DOHH2 (cell line): ENCODE results near the gene ANKHD1.

Experiments used
- H3F3A ChIP-seq: fragments of 200-600 bp; sonication (generic), shearing (Covaris generic); 2 replicates; pipeline ENCODE4 v1.6.0; 2016; ENCODE audit warnings: antibody characterized with exemption, mild to moderate bottlenecking; ENCODE audit not compliant: control insufficient read depth, insufficient read depth
- H3K27ac ChIP-seq: fragments of 200-600 bp; sonication (generic); 2 replicates; pipeline ENCODE4 v1.5.1; 2014; ENCODE audit warnings: low read depth, mild to moderate bottlenecking, low read length, moderate library complexity
- H3K27me3 ChIP-seq: fragments of 200-600 bp; sonication (generic); 2 replicates; pipeline ENCODE4 v1.6.1; 2014; ENCODE audit warnings: mild to moderate bottlenecking, low read length, mixed read lengths; ENCODE audit not compliant: control insufficient read depth
- H3K36me3 ChIP-seq: fragments of 200-600 bp; sonication (generic); 2 replicates; pipeline ENCODE4 v1.6.1; 2014; ENCODE audit warnings: mild to moderate bottlenecking, low read length, moderate library complexity, mixed read lengths; ENCODE audit not compliant: control insufficient read depth
- H3K4me1 ChIP-seq: fragments of 200-600 bp; sonication (generic); 2 replicates; pipeline ENCODE4 v1.6.1; 2014; ENCODE audit warnings: mild to moderate bottlenecking, low read length, mixed read lengths; ENCODE audit not compliant: control insufficient read depth
- H3K4me2 ChIP-seq: fragments of 200-600 bp; sonication (generic); 2 replicates; pipeline ENCODE4 v1.6.0; 2014; ENCODE audit warnings: mild to moderate bottlenecking, low read length, moderate library complexity
- H3K4me3 ChIP-seq: fragments of 200-600 bp; sonication (generic); 2 replicates; pipeline ENCODE4 v1.5.1; 2014; ENCODE audit warnings: mild to moderate bottlenecking, low read length, mixed read lengths
- H3K79me2 ChIP-seq: fragments of 200-600 bp; sonication (generic); 2 replicates; pipeline ENCODE4 v1.6.1; 2014; ENCODE audit warnings: mild to moderate bottlenecking, low read length, mixed read lengths; ENCODE audit not compliant: control insufficient read depth
- H3K9me2 ChIP-seq: fragments of 200-600 bp; sonication (generic); replicated peaks from 2 replicates; pipeline ENCODE4 v1.6.1; 2014; ENCODE audit warnings: mild to moderate bottlenecking, low read length, mixed read lengths; ENCODE audit not compliant: control insufficient read depth
- H3K9me3 ChIP-seq: fragments of 200-600 bp; sonication (generic); 2 replicates; pipeline ENCODE4 v1.6.1; 2014; ENCODE audit warnings: antibody characterized with exemption, low read length, mixed read lengths; ENCODE audit not compliant: control insufficient read depth, insufficient read depth
- H4K20me1 ChIP-seq: fragments of 200-600 bp; sonication (generic); 2 replicates; pipeline ENCODE4 v1.6.0; 2014; ENCODE audit warnings: low read depth, mild to moderate bottlenecking, antibody characterized with exemption, low read length, moderate library complexity; ENCODE audit not compliant: control insufficient read depth, insufficient read depth
- EZH2phosphoT487 ChIP-seq: fragments of 200-600 bp; sonication (generic); IDR thresholded peaks from 2 replicates; pipeline ENCODE4 v1.6.1; 2017; ENCODE audit warnings: borderline replicate concordance, mild to moderate bottlenecking, antibody characterized with exemption, low read length, moderate library complexity, mixed read lengths
- TF ChIP-seq, protein P1 (sequence below): fragments of 200-600 bp; sonication (generic); IDR thresholded peaks from one replicate; pipeline ENCODE4 v1.5.1; 2014; ENCODE audit warnings: antibody characterized with exemption, mild to moderate bottlenecking, low read depth, low read length; ENCODE audit not compliant: poor library complexity, severe bottlenecking

Gene ANKHD1

GRCh38 chr5:140360101-140360500 lies 41.5 kb upstream of the ANKHD1 start, which contains the start of gene SLC4A9:
Gene SLC4A9 (plus strand): TSS chr5:140360194. CDS start chr5:140360237, 43 bp downstream.
- H3K9me2 ChIP-seq: no peaks in the 10 kb centered on the region
- no peaks in the 10 kb centered on the region for H3K27me3 ChIP-seq
- H3K79me2 ChIP-seq: no peaks in the 10 kb centered on the region
- no peaks in the 10 kb centered on the region for H3K36me3 ChIP-seq
- H3K4me3 ChIP-seq: no peak within 1 kb of the TSS
- no peaks in the 10 kb centered on the region for H4K20me1 ChIP-seq
- peaks cover 9% of the 10 kb centered on the region; the same call in 1 of the 2 replicates for H3K4me1 ChIP-seq
- no peak within 1 kb of the TSS for H3K4me2 ChIP-seq
- H3K9me3 ChIP-seq: no peaks in the 10 kb centered on the region
- no peak within 1 kb of the TSS for H3K27ac ChIP-seq
- no peaks in the 10 kb centered on the region for H3F3A ChIP-seq
- TF ChIP-seq EZH2phosphoT487: no peak
- TF ChIP-seq, protein P1, sequence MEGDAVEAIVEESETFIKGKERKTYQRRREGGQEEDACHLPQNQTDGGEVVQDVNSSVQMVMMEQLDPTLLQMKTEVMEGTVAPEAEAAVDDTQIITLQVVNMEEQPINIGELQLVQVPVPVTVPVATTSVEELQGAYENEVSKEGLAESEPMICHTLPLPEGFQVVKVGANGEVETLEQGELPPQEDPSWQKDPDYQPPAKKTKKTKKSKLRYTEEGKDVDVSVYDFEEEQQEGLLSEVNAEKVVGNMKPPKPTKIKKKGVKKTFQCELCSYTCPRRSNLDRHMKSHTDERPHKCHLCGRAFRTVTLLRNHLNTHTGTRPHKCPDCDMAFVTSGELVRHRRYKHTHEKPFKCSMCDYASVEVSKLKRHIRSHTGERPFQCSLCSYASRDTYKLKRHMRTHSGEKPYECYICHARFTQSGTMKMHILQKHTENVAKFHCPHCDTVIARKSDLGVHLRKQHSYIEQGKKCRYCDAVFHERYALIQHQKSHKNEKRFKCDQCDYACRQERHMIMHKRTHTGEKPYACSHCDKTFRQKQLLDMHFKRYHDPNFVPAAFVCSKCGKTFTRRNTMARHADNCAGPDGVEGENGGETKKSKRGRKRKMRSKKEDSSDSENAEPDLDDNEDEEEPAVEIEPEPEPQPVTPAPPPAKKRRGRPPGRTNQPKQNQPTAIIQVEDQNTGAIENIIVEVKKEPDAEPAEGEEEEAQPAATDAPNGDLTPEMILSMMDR: no peak

DNA sequence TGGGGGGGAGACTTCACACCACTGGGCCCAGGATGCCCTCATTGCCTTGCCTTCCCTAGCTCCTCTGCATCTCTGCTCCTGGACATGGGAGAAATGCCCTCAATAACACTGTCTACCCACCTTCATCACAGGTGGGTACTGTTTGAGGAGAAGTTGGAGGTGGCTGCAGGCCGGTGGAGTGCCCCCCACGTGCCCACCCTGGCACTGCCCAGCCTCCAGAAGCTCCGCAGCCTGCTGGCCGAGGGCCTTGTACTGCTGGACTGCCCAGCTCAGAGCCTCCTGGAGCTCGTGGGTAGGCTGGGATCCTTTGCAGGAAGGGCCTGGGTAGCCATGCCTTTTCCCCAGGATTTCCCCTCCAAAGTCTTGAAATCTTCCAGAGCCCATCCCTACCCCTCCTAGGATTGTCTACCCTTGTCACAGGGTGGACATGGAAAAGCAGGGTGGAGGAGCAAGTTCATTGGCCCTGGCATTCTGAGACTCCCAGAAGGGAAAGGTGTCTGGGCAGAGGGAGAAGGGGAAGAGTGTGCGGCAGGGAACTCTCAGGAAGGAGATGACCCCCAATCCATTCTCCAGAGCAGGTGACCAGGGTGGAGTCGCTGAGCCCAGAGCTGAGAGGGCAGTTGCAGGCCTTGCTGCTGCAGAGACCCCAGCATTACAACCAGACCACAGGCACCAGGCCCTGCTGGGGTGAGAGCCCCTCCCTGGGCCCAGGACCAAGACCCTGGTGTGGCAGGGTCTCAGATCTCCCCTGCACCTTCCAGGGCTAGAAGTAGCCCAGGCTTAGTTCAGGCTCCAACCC lies 40.8 kb upstream of the ANKHD1 start:
- no peaks in the 10 kb centered on the region for H3K79me2 ChIP-seq
- no peaks in the 10 kb centered on the region for H4K20me1 ChIP-seq
- H3K4me2 ChIP-seq: no peak overlapping the region
- H3K9me2 ChIP-seq: no peaks in the 10 kb centered on the region
- H3K4me3 ChIP-seq: no peak overlapping the region
- TF ChIP-seq EZH2phosphoT487: no peak
- TF ChIP-seq, protein P1: no peak
- H3K4me1 ChIP-seq: peaks cover 9% of the 10 kb centered on the region; the same call in 1 of the 2 replicates
- H3K9me3 ChIP-seq: no peaks in the 10 kb centered on the region
- H3K27me3 ChIP-seq: no peaks in the 10 kb centered on the region
- H3F3A ChIP-seq: no peaks in the 10 kb centered on the region
- H3K27ac ChIP-seq: no peak overlapping the region
- H3K36me3 ChIP-seq: no peaks in the 10 kb centered on the region

DNA sequence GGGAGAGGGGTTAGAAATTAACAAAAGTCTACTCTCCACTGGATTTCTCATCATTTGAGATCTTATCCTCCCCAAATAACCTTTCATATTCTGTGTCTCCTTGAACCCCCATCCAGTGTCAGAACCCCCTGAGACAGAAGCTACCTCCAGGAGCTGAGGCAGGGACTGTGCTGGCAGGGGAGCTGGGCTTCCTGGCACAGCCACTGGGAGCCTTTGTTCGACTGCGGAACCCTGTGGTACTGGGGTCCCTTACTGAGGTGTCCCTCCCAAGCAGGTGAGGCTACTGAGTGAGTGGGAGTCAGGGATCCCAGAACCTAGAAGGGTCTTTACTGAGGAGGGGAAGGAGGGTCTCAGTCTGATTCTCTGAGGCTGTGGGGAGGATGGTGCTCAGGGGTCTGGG lies 39.7 kb upstream of the ANKHD1 start:
- Histone ChIP-seq H3K4me1 (peaks cover 9% of the 10 kb centered on the region; the same call in 1 of the 2 replicates), H3K4me2 (no peak overlapping the region), H3K4me3 (no peak overlapping the region), H3K9me3 (no peaks in the 10 kb centered on the region), H3K27me3 (no peaks in the 10 kb centered on the region), H3K36me3 (no peaks in the 10 kb centered on the region), H3K9me2 (no peaks in the 10 kb centered on the region), H3F3A (no peaks in the 10 kb centered on the region), H3K79me2 (no peaks in the 10 kb centered on the region), H3K27ac (no peak overlapping the region), H4K20me1 (no peaks in the 10 kb centered on the region)
- TF ChIP-seq, protein P1: no peak
- TF ChIP-seq EZH2phosphoT487: no peak
